Upper lobe of left lung (tissue), 6 donors: Measurements from ENCODE around the gene NUP153. TPM values are rescaled to one million over a fixed set of nuclear protein-coding genes. Genes with fewer than 3 reads are reported as not detected.

Experiments used
- ATAC-seq, 2 donors: fragments of 200-7000 bp; cut with Tn5 transposase; one replicate each; pipeline ENCODE4 v1.9.1; 2022; ENCODE audit warnings: mild to moderate bottlenecking in 2 of 2, moderate library complexity in 2 of 2; ENCODE audit not compliant: low FRiP score in 2 of 2
- DNase-seq, 2 donors: peaks; one replicate each; pipeline ENCODE4 v3.0.0-alpha.2; 2019 to 2020
- H3K27ac ChIP-seq, 4 donors: fragments of 200-600 bp; sonication (generic); one replicate each; pipeline ENCODE4 v1.5.1; 2016 to 2019
- H3K27me3 ChIP-seq, 4 donors: fragments of 200-600 bp; sonication (generic); one replicate each; pipeline ENCODE4 v1.5.1; 2017 to 2019
- H3K36me3 ChIP-seq, 4 donors: fragments of 200-600 bp; sonication (generic); one replicate each; pipeline ENCODE4 v1.5.1; 2016 to 2019
- H3K4me1 ChIP-seq, 4 donors: fragments of 200-600 bp; sonication (generic); one replicate each; pipeline ENCODE4 v1.5.1; 2018 to 2019
- H3K4me3 ChIP-seq, 4 donors: fragments of 200-600 bp; sonication (generic); one replicate each; pipeline ENCODE4 v1.5.1; 2017 to 2019; ENCODE audit warnings: mild to moderate bottlenecking in 2 of 4, moderate library complexity in 1 of 4
- H3K9me3 ChIP-seq, 4 donors: fragments of 200-600 bp; sonication (generic); one replicate each; pipeline ENCODE4 v1.5.1; 2018 to 2019
- CTCF ChIP-seq, 6 experiments: fragments of 450-650 bp in 4 of 6; fragments of 200-600 bp in 2 of 6; sonication (generic) in 2 of 6; IDR thresholded peaks; one replicate each; pipeline ENCODE4 v1.5.1; 2016 to 2019; ENCODE audit warnings: antibody characterized with exemption in 6 of 6
- EP300 ChIP-seq, 4 donors: sonication (generic); formaldehyde crosslinking; IDR thresholded peaks; one replicate each; pipeline ENCODE4 v1.5.1; 2017; ENCODE audit warnings: antibody characterized with exemption in 4 of 4, control low read depth in 2 of 4
- POLR2A ChIP-seq, 4 donors: fragments of 450-650 bp; IDR thresholded peaks; one replicate each; pipeline ENCODE4 v1.5.1; 2016 to 2017; ENCODE audit warnings: antibody characterized with exemption in 4 of 4, mild to moderate bottlenecking in 2 of 4
- POLR2AphosphoS5 ChIP-seq, 2 donors: sonication (generic); formaldehyde crosslinking; IDR thresholded peaks; one replicate each; pipeline ENCODE4 v1.5.1; 2017; ENCODE audit warnings: antibody characterized with exemption in 2 of 2
- WGBS, 2 donors: methylation state at CpG; one replicate each; pipeline ENCODE4 v1.1.5; 2017 to 2018; 5-methylcytosine and 5-hydroxymethylcytosine counted together
- total RNA-seq, 6 donors: library from RNA; depleted of rRNA in 4 of 6; stranded (reverse); fragments of >200 nt in 4 of 6; gene quantifications; one replicate each; pipeline versions ENCODE4 v1.1.0 to v1.2.1, GENCODE V29; 2016 to 2021
- donor health status: DM: no; HTN: no; CAD: no; lungs with moderate emphysema.
- donor health status: DM: no; HTN: yes; CAD: no; lungs with severe emphysema.

The NUP153 gene
- total RNA-seq, 6 donors from 2014 or later, result 16.9 to 43.8 (median 29.0) TPM

- Histone ChIP-seq H3K27me3 (no peaks in the 10 kb centered on the region), H3K4me3 (no peak overlapping the region), H3K9me3 (no peaks in the 10 kb centered on the region), H3K36me3 (peaks cover 0 to 13% (median 6%) of the 10 kb centered on the region in 4 donors), H3K27ac (no peak overlapping the region), H3K4me1 (peaks cover 0 to 8% (median 0%) of the 10 kb centered on the region in 4 donors)
- no peak for DNase-seq
- ATAC-seq, result no peak
- TF ChIP-seq POLR2A (IDR thresholded peaks at IDR 0.05), result no peak
- no peak for TF ChIP-seq CTCF (IDR thresholded peaks at IDR 0.05)
- no peak for TF ChIP-seq POLR2AphosphoS5 (IDR thresholded peaks at IDR 0.05)
- no peak for TF ChIP-seq EP300 (IDR thresholded peaks at IDR 0.05)
- 88 to 100% methylated on average over 1 of the region's 1 CpG for WGBS, 2 donors
These were observed 22.6 kb downstream of the NUP153 start for GRCh38 chr6:17684134-17684533.

GRCh38 chr6:17683428-17683827, 23.3 kb downstream of the NUP153 start:
- 91 to 93% methylated on average over 2 of the region's 2 CpGs for WGBS, 2 donors
- Histone ChIP-seq H3K27ac (no peak overlapping the region), H3K27me3 (no peaks in the 10 kb centered on the region), H3K36me3 (peaks cover 0 to 13% (median 6%) of the 10 kb centered on the region in 4 donors), H3K4me1 (peaks cover 0 to 8% (median under 1%) of the 10 kb centered on the region in 4 donors), H3K9me3 (no peaks in the 10 kb centered on the region), H3K4me3 (no peak overlapping the region)
- DNase-seq (no peak), ATAC-seq (no peak)
- no peak for TF ChIP-seq POLR2A (IDR thresholded peaks at IDR 0.05)
- TF ChIP-seq CTCF (IDR thresholded peaks at IDR 0.05), result no peak
- TF ChIP-seq POLR2AphosphoS5 (IDR thresholded peaks at IDR 0.05), result no peak
- TF ChIP-seq EP300 (IDR thresholded peaks at IDR 0.05), result no peak

DNA sequence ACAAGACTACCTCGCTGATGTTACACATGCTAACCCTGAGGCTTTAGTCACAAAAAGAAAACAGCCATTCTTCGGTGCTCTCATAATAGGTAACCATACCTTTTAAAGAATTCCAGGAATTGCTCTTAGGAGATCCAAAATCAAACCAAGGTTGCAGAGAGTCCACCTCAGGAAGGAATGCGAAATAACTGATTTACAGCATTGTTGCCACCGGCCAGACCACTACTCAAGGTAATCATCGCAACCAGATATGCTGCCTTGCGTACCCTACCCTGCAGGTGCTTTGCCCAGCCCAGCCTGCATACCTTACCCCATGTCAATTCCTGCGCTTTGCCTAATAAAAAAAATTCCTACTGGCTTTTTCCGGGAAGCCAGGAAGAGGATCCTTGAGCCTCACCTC, 27.0 kb downstream of the NUP153 start:
- TF ChIP-seq POLR2AphosphoS5 (IDR thresholded peaks at IDR 0.05) (no peak), CTCF (IDR thresholded peaks at IDR 0.05) (no peak), EP300 (IDR thresholded peaks at IDR 0.05) (no peak), POLR2A (IDR thresholded peaks at IDR 0.05) (no peak)
- no peak overlapping the region for H3K4me3 ChIP-seq
- 80 to 81% methylated on average over 8 of the region's 8 CpGs for WGBS, 2 donors
- H3K36me3 ChIP-seq, result peaks cover 0 to 12% (median 6%) of the 10 kb centered on the region in 4 donors
- no peaks in the 10 kb centered on the region for H3K27me3 ChIP-seq
- DNase-seq, result no peak
- peak overlapping the region in 1 of 4 donors; percentile 22 for H3K27ac ChIP-seq
- H3K9me3 ChIP-seq, result no peaks in the 10 kb centered on the region
- peaks cover 0 to 13% (median 3%) of the 10 kb centered on the region in 4 donors for H3K4me1 ChIP-seq
- ATAC-seq, result no peak

GRCh38 chr6:17677602-17678001, 29.1 kb downstream of the NUP153 start:
- Histone ChIP-seq H3K4me3 (no peak overlapping the region), H3K4me1 (peaks cover 0 to 13% (median 3%) of the 10 kb centered on the region in 4 donors), H3K27me3 (no peaks in the 10 kb centered on the region), H3K36me3 (peaks cover 0 to 29% (median 20%) of the 10 kb centered on the region in 4 donors), H3K9me3 (no peaks in the 10 kb centered on the region), H3K27ac (no peak overlapping the region)
- ATAC-seq, result no peak
- DNase-seq, result no peak
- TF ChIP-seq EP300 (IDR thresholded peaks at IDR 0.05), result no peak
- 68 to 70% methylated on average over 5 of the region's 5 CpGs for WGBS, 2 donors

DNA sequence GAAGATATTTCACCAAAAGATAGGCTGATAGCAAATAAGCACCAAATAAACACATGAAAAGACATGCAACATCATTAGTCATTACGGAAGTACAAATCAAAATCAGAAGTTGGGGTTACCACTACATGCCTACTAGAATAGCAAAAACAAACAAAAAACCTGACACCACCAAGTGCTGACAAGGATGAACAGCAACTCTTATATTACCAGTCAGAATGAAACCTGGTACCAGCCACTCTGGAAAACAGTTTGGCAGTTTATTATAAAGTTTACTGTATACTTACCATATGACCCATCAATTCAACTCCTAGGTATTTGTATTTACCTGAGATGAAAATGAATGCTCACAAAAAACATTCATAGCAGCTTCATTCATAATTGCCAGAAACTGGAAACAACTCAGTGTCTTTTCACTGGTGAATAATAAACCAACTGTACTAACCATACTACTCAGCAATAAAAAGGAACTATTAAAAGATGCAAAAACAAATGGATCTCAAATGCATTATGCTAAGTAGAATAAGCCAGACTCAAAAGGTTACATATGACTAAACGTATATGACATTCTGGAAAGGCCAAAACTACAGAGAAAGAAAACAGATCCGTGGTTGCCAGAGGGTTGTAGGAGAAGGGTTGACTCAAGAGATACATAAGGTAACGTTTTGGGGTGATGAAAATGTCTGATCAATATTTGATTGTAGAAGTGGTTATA, 33.0 kb downstream of the NUP153 start:
- ATAC-seq (no peak), DNase-seq (no peak)
- no peaks in the 10 kb centered on the region for H3K9me3 ChIP-seq
- no peaks in the 10 kb centered on the region for H3K27me3 ChIP-seq
- H3K4me1 ChIP-seq, result peaks cover 0 to 6% (median 3%) of the 10 kb centered on the region in 4 donors
- 90 to 95% methylated on average over 4 of the region's 4 CpGs for WGBS, 2 donors
- TF ChIP-seq POLR2A (IDR thresholded peaks at IDR 0.05), result no peak
- no peak for TF ChIP-seq CTCF (IDR thresholded peaks at IDR 0.05)
- no peak for TF ChIP-seq POLR2AphosphoS5 (IDR thresholded peaks at IDR 0.05)
- no peak for TF ChIP-seq EP300 (IDR thresholded peaks at IDR 0.05)
- H3K36me3 ChIP-seq, result peaks cover 6 to 64% (median 37%) of the 10 kb centered on the region in 4 donors
- no peak overlapping the region for H3K27ac ChIP-seq
- no peak overlapping the region for H3K4me3 ChIP-seq
